Measurements from ENCODE around the gene TRAIP. TPM values are rescaled to one million over a fixed set of nuclear protein-coding genes. Genes with fewer than 3 reads are reported as not detected.

The TRAIP gene
- total RNA-seq, 1 donor = 3.0 TPM

GRCh38 chr3:49873623-49874022 is 17.3 kb upstream of the TRAIP start:
- no peak for TF ChIP-seq CTCF (IDR thresholded peaks at IDR 0.05; ENCODE audit: insufficient read depth, low read depth, low read length)
- no peak for DNase-seq (ENCODE audit: low read depth)

GRCh38 chr3:49872801-49873281 is 16.5 kb upstream of the TRAIP start:
- no peak overlapping the region for H3K4me3 ChIP-seq (ENCODE audit: low read depth, low read length)
- no peak for DNase-seq (ENCODE audit: low read depth)
- no peak for TF ChIP-seq CTCF (IDR thresholded peaks at IDR 0.05; ENCODE audit: insufficient read depth, low read depth, low read length)

More at GRCh38 chr3:49873623-49874022, 17.3 kb upstream of the TRAIP start:
- H3K4me3 ChIP-seq (ENCODE audit: low read depth, low read length) = no peak overlapping the region

- no peak for TF ChIP-seq CTCF (IDR thresholded peaks at IDR 0.05; ENCODE audit: insufficient read depth, low read depth, low read length)
- no peak for DNase-seq (ENCODE audit: low read depth)
Measured at GRCh38 chr3:49871531-49872153, 15.3 kb upstream of the TRAIP start.

GRCh38 chr3:49869525-49870126 is 13.3 kb upstream of the TRAIP start, which contains the start of gene CAMKV:
TSS of gene CAMKV (minus strand) at chr3:49869906. CDS start at chr3:49862388, 7,518 bp downstream.
- H3K4me3 ChIP-seq (ENCODE audit: low read depth, low read length) = peak within 1 kb of the TSS; percentile 15
- no peak for DNase-seq (ENCODE audit: low read depth)
- TF ChIP-seq CTCF (IDR thresholded peaks at IDR 0.05; ENCODE audit: insufficient read depth, low read depth, low read length) = no peak

More at GRCh38 chr3:49871531-49872153, 15.3 kb upstream of the TRAIP start:
- H3K4me3 ChIP-seq (ENCODE audit: low read depth, low read length) = no peak overlapping the region

- TF ChIP-seq CTCF (IDR thresholded peaks at IDR 0.05; ENCODE audit: insufficient read depth, low read depth, low read length) = no peak
- DNase-seq (ENCODE audit: low read depth) = no peak
- H3K4me3 ChIP-seq (ENCODE audit: low read depth, low read length) = no peak overlapping the region
Measured at GRCh38 chr3:49868862-49869466, 12.6 kb upstream of the TRAIP start.

- DNase-seq (ENCODE audit: low read depth) = peak; percentile 47
- no peak for TF ChIP-seq CTCF (IDR thresholded peaks at IDR 0.05; ENCODE audit: insufficient read depth, low read depth, low read length)
- no peak overlapping the region for H3K4me3 ChIP-seq (ENCODE audit: low read depth, low read length)
Measured at GRCh38 chr3:49867871-49868321, 11.5 kb upstream of the TRAIP start.
